Endodermal cell (in vitro differentiated cells): ENCODE measurements around the gene TFAP2D. TPM values are rescaled to one million over a fixed set of nuclear protein-coding genes. Genes with fewer than 3 reads are reported as not detected.

Experiments used
- DNase-seq: peaks from one replicate; pipeline ENCODE4 v3.0.0-alpha.2; 2017
- H3K27ac ChIP-seq: 2 replicates; pipeline ENCODE4 v1.5.1; 2013; ENCODE audit warnings: mild to moderate bottlenecking, low read depth, low read length, moderate library complexity
- H3K27me3 ChIP-seq: 2 replicates; pipeline ENCODE4 v1.6.1; 2013; ENCODE audit warnings: mild to moderate bottlenecking, low read length, moderate library complexity; ENCODE audit not compliant: insufficient read depth, control insufficient read depth, poor library complexity, severe bottlenecking
- H3K36me3 ChIP-seq: 2 replicates; pipeline ENCODE4 v1.7.0; 2013; ENCODE audit warnings: mild to moderate bottlenecking, low read length, moderate library complexity; ENCODE audit not compliant: control insufficient read depth, insufficient read depth
- H3K4me1 ChIP-seq: one replicate; pipeline ENCODE4 v1.7.0; 2013; ENCODE audit warnings: low read length; ENCODE audit not compliant: control insufficient read depth, insufficient read depth
- H3K4me3 ChIP-seq: 2 replicates; pipeline ENCODE4 v1.5.1; 2013; ENCODE audit warnings: mild to moderate bottlenecking, low read length, moderate library complexity
- H3K9ac ChIP-seq: 2 replicates; pipeline ENCODE4 v1.6.1; 2013; ENCODE audit warnings: mild to moderate bottlenecking, low read length, moderate library complexity; ENCODE audit not compliant: poor library complexity, severe bottlenecking; ENCODE audit errors: extremely low read depth
- H3K9me3 ChIP-seq: 2 replicates; pipeline ENCODE4 v1.6.1; 2013; ENCODE audit warnings: mild to moderate bottlenecking, low read length, moderate library complexity; ENCODE audit not compliant: control insufficient read depth
- H3K27ac Mint-ChIP-seq: 2 replicates; pipeline ENCODE4 v1.8.0; 2020; ENCODE audit warnings: mixed read lengths
- H3K27me3 Mint-ChIP-seq: 2 replicates; pipeline ENCODE4 v1.8.0; 2021; ENCODE audit warnings: mild to moderate bottlenecking, mixed read lengths; ENCODE audit not compliant: insufficient read depth
- H3K36me3 Mint-ChIP-seq: 2 replicates; pipeline ENCODE4 v1.8.0; 2020; ENCODE audit warnings: low read depth, mixed read lengths
- H3K4me1 Mint-ChIP-seq: 2 replicates; pipeline ENCODE4 v1.8.0; 2020; ENCODE audit warnings: mixed read lengths
- H3K4me3 Mint-ChIP-seq: 2 replicates; pipeline ENCODE4 v1.8.0; 2020; ENCODE audit warnings: mild to moderate bottlenecking, moderate library complexity, mixed read lengths
- H3K9me3 Mint-ChIP-seq: 2 replicates; pipeline ENCODE4 v1.8.0; 2020; ENCODE audit warnings: mild to moderate bottlenecking, mixed read lengths
- WGBS, 2 experiments: methylation state at CpG; one replicate each; pipeline versions ENCODE4 v1.1.5 to v1.1.7; 2013; ENCODE audit warnings: missing lambda C conversion rate in 2 of 2, mixed read lengths in 1 of 2; ENCODE audit not compliant: insufficient coverage in 1 of 2, insufficient read length in 1 of 2; 5-methylcytosine and 5-hydroxymethylcytosine counted together
- total RNA-seq, 2 donors: library from RNA; stranded (reverse); fragmentation: NEBNext Ultra II Directional in 1 of 2; extraction: Animal tissue kit (Norgen Biotek cat#: 25700) in 1 of 2; gene quantifications; 2 replicates in 1 of 2; 3 replicates in 1 of 2; pipeline ENCODE4 v1.2.1, GENCODE V29; 2021
- TF ChIP-seq, protein P1 (sequence below): fragments of 200-600 bp; sonication (generic); conservative IDR thresholded peaks from 2 replicates; pipeline ENCODE4 v1.5.0; 2021; ENCODE audit warnings: antibody characterized with exemption, mild to moderate bottlenecking

Gene TFAP2D
- total RNA-seq, 2 donors from 2014 or later = not detected

GRCh38 chr6:50815436-50816114, 102.2 kb downstream of the TFAP2D start:
- Mint-ChIP-seq H3K27ac (no peak overlapping the region), H3K9me3 (peaks cover 5% of the 10 kb centered on the region), H3K4me1 (peaks cover 10% of the 10 kb centered on the region), H3K27me3 (peaks cover 85% of the 10 kb centered on the region), H3K4me3 (peak overlapping the region; percentile 34), H3K36me3 (no peaks in the 10 kb centered on the region)
- no peak for DNase-seq
- H3K27me3 ChIP-seq = peaks cover 80% of the 10 kb centered on the region
- no peaks in the 10 kb centered on the region for H3K36me3 ChIP-seq
- H3K9me3 ChIP-seq = no peaks in the 10 kb centered on the region
- H3K9ac ChIP-seq = no peak overlapping the region
- WGBS, 2 experiments = 13 to 26% methylated on average over 7 to 16 of the region's 16 CpGs
- no peak overlapping the region for H3K27ac ChIP-seq
- no peaks in the 10 kb centered on the region for H3K4me1 ChIP-seq
- peak overlapping the region; percentile 81 for H3K4me3 ChIP-seq
- TF ChIP-seq, protein P1, sequence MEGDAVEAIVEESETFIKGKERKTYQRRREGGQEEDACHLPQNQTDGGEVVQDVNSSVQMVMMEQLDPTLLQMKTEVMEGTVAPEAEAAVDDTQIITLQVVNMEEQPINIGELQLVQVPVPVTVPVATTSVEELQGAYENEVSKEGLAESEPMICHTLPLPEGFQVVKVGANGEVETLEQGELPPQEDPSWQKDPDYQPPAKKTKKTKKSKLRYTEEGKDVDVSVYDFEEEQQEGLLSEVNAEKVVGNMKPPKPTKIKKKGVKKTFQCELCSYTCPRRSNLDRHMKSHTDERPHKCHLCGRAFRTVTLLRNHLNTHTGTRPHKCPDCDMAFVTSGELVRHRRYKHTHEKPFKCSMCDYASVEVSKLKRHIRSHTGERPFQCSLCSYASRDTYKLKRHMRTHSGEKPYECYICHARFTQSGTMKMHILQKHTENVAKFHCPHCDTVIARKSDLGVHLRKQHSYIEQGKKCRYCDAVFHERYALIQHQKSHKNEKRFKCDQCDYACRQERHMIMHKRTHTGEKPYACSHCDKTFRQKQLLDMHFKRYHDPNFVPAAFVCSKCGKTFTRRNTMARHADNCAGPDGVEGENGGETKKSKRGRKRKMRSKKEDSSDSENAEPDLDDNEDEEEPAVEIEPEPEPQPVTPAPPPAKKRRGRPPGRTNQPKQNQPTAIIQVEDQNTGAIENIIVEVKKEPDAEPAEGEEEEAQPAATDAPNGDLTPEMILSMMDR = peak; percentile 50

GRCh38 chr6:50816115-50816675, 102.9 kb downstream of the TFAP2D start:
- Histone ChIP-seq H3K9ac (no peak overlapping the region), H3K27ac (no peak overlapping the region), H3K4me3 (peak overlapping the region; percentile 81), H3K27me3 (peaks cover 87% of the 10 kb centered on the region), H3K36me3 (no peaks in the 10 kb centered on the region), H3K9me3 (no peaks in the 10 kb centered on the region), H3K4me1 (no peaks in the 10 kb centered on the region)
- no peak overlapping the region for H3K27ac Mint-ChIP-seq
- H3K27me3 Mint-ChIP-seq = peaks cover 88% of the 10 kb centered on the region
- 0 to 3% methylated on average over 3 to 12 of the region's 14 CpGs for WGBS, 2 experiments
- peak; percentile 87 for DNase-seq
- H3K9me3 Mint-ChIP-seq = peaks cover 1% of the 10 kb centered on the region
- peaks cover 12% of the 10 kb centered on the region for H3K4me1 Mint-ChIP-seq
- no peaks in the 10 kb centered on the region for H3K36me3 Mint-ChIP-seq
- peak overlapping the region; percentile 34 for H3K4me3 Mint-ChIP-seq
- TF ChIP-seq, protein P1 = peak; percentile 95

DNA sequence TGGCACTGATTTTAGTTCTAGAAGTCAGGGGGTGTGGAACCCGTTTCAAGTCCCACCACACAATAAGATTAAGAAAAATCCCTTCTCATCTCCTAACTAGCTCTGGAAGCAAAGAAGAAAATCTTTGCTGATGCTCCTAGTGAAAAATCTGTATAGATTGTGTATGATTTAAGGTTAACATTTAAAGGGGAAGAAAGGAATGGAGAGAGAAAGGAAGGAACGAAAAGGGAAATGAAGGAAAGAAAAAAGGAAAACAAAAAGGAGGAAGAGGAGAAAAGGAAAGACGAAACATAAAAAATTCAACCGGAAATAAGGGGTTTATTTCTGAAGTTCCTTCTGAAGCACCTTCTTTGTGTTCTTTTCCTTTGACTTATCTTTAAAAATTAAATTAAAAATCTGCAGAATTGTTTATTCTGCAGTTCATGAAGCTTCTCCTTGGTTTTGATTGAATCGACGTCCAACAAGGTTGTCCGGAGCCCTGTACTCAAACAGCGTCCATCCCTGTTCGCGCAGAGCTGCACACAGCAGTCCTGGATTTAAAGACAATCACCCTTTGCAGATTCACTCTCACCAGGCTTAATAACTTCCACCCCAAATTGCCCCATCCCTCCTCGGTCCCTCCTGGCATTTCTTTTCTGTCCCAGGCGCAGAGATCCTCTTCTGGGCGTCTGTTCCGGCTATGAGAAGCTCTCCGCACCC, 103.8 kb downstream of the TFAP2D start:
- H3K9me3 Mint-ChIP-seq = peaks cover 1% of the 10 kb centered on the region
- H3K9ac ChIP-seq = no peak overlapping the region
- H3K4me3 ChIP-seq = no peak overlapping the region
- H3K27ac ChIP-seq = no peak overlapping the region
- no peaks in the 10 kb centered on the region for H3K4me1 ChIP-seq
- H3K4me3 Mint-ChIP-seq = no peak overlapping the region
- peaks cover 95% of the 10 kb centered on the region for H3K27me3 Mint-ChIP-seq
- H3K27ac Mint-ChIP-seq = no peak overlapping the region
- no peak for DNase-seq
- peaks cover 18% of the 10 kb centered on the region for H3K4me1 Mint-ChIP-seq
- WGBS, 2 experiments = 9 to 14% methylated on average over 8 to 15 of the region's 15 CpGs
- H3K27me3 ChIP-seq = peaks cover 96% of the 10 kb centered on the region
- TF ChIP-seq, protein P1 = no peak
- no peaks in the 10 kb centered on the region for H3K36me3 Mint-ChIP-seq
- no peaks in the 10 kb centered on the region for H3K36me3 ChIP-seq
- H3K9me3 ChIP-seq = no peaks in the 10 kb centered on the region
